Nephron progenitor cell (in vitro differentiated cells): Measurements from ENCODE around the gene UBE2QL1.

Source experiments
- DNase-seq: peaks from one replicate; pipeline ENCODE4 v3.0.0; 2021
- H3K27ac Mint-ChIP-seq: 2 replicates; pipeline ENCODE4 v1.8.0; 2021; ENCODE audit warnings: mild to moderate bottlenecking, moderate library complexity, mixed read lengths
- H3K27me3 Mint-ChIP-seq: 2 replicates; pipeline ENCODE4 v1.8.0; 2021; ENCODE audit warnings: mild to moderate bottlenecking, low read depth, mixed read lengths; ENCODE audit not compliant: poor library complexity
- H3K36me3 Mint-ChIP-seq: 2 replicates; pipeline ENCODE4 v1.8.0; 2021; ENCODE audit warnings: low read depth, mixed read lengths
- H3K4me1 Mint-ChIP-seq: 2 replicates; pipeline ENCODE4 v1.8.0; 2021; ENCODE audit warnings: mixed read lengths
- H3K4me3 Mint-ChIP-seq: 2 replicates; pipeline ENCODE4 v1.8.0; 2021; ENCODE audit warnings: mild to moderate bottlenecking, moderate library complexity, mixed read lengths
- H3K9me3 Mint-ChIP-seq: 2 replicates; pipeline ENCODE4 v1.8.0; 2021; ENCODE audit warnings: mild to moderate bottlenecking, moderate library complexity, mixed read lengths
- CTCF ChIP-seq: fragments of 200-600 bp; sonication (generic); IDR thresholded peaks from 2 replicates; pipeline ENCODE4 v1.5.0; 2021; ENCODE audit warnings: antibody characterized with exemption

UBE2QL1 gene

GRCh38 chr5:6447384-6448140 is 1.1 kb upstream of the UBE2QL1 start:
- Mint-ChIP-seq H3K4me3 (no peak overlapping the region), H3K36me3 (no peaks in the 10 kb centered on the region), H3K27ac (no peak overlapping the region), H3K27me3 (peaks cover 72% of the 10 kb centered on the region), H3K4me1 (peaks cover 17% of the 10 kb centered on the region), H3K9me3 (peaks cover 9% of the 10 kb centered on the region)
- DNase-seq = no peak
- TF ChIP-seq CTCF = no peak

- Mint-ChIP-seq H3K27ac (no peak overlapping the region), H3K27me3 (peaks cover 72% of the 10 kb centered on the region), H3K36me3 (no peaks in the 10 kb centered on the region), H3K9me3 (peaks cover 4% of the 10 kb centered on the region), H3K4me3 (no peak overlapping the region), H3K4me1 (peaks cover 17% of the 10 kb centered on the region)
- TF ChIP-seq CTCF = no peak
- DNase-seq = no peak
Measured at GRCh38 chr5:6448141-6448491, 543 bp upstream of the UBE2QL1 start.

- Mint-ChIP-seq H3K27ac (peak overlapping the region; percentile 33), H3K27me3 (peaks cover 73% of the 10 kb centered on the region), H3K4me1 (peaks cover 17% of the 10 kb centered on the region), H3K4me3 (peak overlapping the region; percentile 93), H3K36me3 (no peaks in the 10 kb centered on the region), H3K9me3 (no peaks in the 10 kb centered on the region)
- TF ChIP-seq CTCF = no peak
- DNase-seq = no peak
Measured at GRCh38 chr5:6449465-6450158, 953 bp downstream of the UBE2QL1 start.

- H3K27me3 Mint-ChIP-seq = peaks cover 75% of the 10 kb centered on the region
- no peaks in the 10 kb centered on the region for H3K9me3 Mint-ChIP-seq
- H3K27ac Mint-ChIP-seq = no peak overlapping the region
- peaks cover 17% of the 10 kb centered on the region for H3K4me1 Mint-ChIP-seq
- no peaks in the 10 kb centered on the region for H3K36me3 Mint-ChIP-seq
- no peak for TF ChIP-seq CTCF
- no peak for DNase-seq
- H3K4me3 Mint-ChIP-seq = peak overlapping the region; percentile 93
Measured at GRCh38 chr5:6450319-6450833, 1.7 kb downstream of the UBE2QL1 start.

GRCh38 chr5:6452622-6453504 is 4.2 kb downstream of the UBE2QL1 start:
- Mint-ChIP-seq H3K27ac (no peak overlapping the region), H3K27me3 (peaks cover 91% of the 10 kb centered on the region), H3K4me1 (peaks cover 17% of the 10 kb centered on the region), H3K4me3 (no peak overlapping the region), H3K9me3 (no peaks in the 10 kb centered on the region), H3K36me3 (no peaks in the 10 kb centered on the region)
- no peak for TF ChIP-seq CTCF
- DNase-seq = no peak
